Measurements from ENCODE around the gene WDR70. TPM values are rescaled to one million over a fixed set of nuclear protein-coding genes. Genes with fewer than 3 reads are reported as not detected.
"Not testable (repeated sequence)": the region's sequence is repeated elsewhere in the genome, so short reads cannot be mapped to it uniquely, and the experiment has no call there.

Gene WDR70
- total and polyA plus RNA-seq, 4 donors, result 4.0 to 17.7 (median 14.5) TPM

- no peaks in the 10 kb centered on the region for H3K9me3 ChIP-seq (ENCODE audit: control insufficient read depth in 4 of 4, low read length in 3 of 4)
- H3K36me3 ChIP-seq (ENCODE audit: control insufficient read depth in 4 of 4, insufficient read depth in 3 of 4, low read depth in 1 of 4, low read length in 3 of 4), result no peaks in the 10 kb centered on the region
- H3K27ac ChIP-seq (ENCODE audit: low read depth in 1 of 2, low read length in 2 of 2), result no peak overlapping the region
- H3K4me3 ChIP-seq (ENCODE audit: low read depth in 1 of 3, low read length in 3 of 3), result no peak overlapping the region
- H3K9ac ChIP-seq (ENCODE audit: low read depth in 1 of 2, low read length in 2 of 2), result no peak overlapping the region
- no peak for DNase-seq (ENCODE audit: low spot score)
- TF ChIP-seq GABPA (IDR thresholded peaks at IDR 0.05 in 1 of 2, conservative IDR thresholded peaks at IDR 0.05 in 1 of 2) (no peak), YY1 (IDR thresholded peaks at IDR 0.05) (no peak), SP1 (IDR thresholded peaks at IDR 0.05) (no peak), MAX (IDR thresholded peaks at IDR 0.05) (no peak), HNF4G (IDR thresholded peaks at IDR 0.05) (no peak), REST (IDR thresholded peaks at IDR 0.05) (no peak), FOXA2 (IDR thresholded peaks at IDR 0.05) (no peak), NR2F2 (IDR thresholded peaks at IDR 0.05) (no peak), CTCF (IDR thresholded peaks at IDR 0.05; ENCODE audit: low read depth, low read length, missing input control) (no peak), JUND (IDR thresholded peaks at IDR 0.05) (no peak), FOXA1 (IDR thresholded peaks at IDR 0.05) (no peak), TAF1 (conservative IDR thresholded peaks at IDR 0.05) (no peak), RAD21 (IDR thresholded peaks at IDR 0.05) (no peak), HNF4A (conservative IDR thresholded peaks at IDR 0.05) (no peak), EGR1 (IDR thresholded peaks at IDR 0.05; ENCODE audit: low read depth in 2 of 2) (no peak)
- TF ChIP-seq, protein P1, sequence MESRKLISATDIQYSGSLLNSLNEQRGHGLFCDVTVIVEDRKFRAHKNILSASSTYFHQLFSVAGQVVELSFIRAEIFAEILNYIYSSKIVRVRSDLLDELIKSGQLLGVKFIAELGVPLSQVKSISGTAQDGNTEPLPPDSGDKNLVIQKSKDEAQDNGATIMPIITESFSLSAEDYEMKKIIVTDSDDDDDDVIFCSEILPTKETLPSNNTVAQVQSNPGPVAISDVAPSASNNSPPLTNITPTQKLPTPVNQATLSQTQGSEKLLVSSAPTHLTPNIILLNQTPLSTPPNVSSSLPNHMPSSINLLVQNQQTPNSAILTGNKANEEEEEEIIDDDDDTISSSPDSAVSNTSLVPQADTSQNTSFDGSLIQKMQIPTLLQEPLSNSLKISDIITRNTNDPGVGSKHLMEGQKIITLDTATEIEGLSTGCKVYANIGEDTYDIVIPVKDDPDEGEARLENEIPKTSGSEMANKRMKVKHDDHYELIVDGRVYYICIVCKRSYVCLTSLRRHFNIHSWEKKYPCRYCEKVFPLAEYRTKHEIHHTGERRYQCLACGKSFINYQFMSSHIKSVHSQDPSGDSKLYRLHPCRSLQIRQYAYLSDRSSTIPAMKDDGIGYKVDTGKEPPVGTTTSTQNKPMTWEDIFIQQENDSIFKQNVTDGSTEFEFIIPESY (IDR thresholded peaks at IDR 0.05), result no peak
- TF ChIP-seq, protein P2, sequence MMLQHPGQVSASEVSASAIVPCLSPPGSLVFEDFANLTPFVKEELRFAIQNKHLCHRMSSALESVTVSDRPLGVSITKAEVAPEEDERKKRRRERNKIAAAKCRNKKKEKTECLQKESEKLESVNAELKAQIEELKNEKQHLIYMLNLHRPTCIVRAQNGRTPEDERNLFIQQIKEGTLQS (IDR thresholded peaks at IDR 0.05), result no peak
- H3K4me1 ChIP-seq (ENCODE audit: control insufficient read depth in 4 of 4, insufficient read depth in 4 of 4, low read length in 3 of 4), result no peaks in the 10 kb centered on the region
- H3K27me3 ChIP-seq (ENCODE audit: control insufficient read depth in 4 of 4, insufficient read depth in 4 of 4, low read length in 3 of 4), result no peaks in the 10 kb centered on the region
- 93% methylated on average over 2 of the region's 2 CpGs for WGBS
These were observed 58.6 kb downstream of the WDR70 start for GRCh38 chr5:37437711-37438110.

DNA sequence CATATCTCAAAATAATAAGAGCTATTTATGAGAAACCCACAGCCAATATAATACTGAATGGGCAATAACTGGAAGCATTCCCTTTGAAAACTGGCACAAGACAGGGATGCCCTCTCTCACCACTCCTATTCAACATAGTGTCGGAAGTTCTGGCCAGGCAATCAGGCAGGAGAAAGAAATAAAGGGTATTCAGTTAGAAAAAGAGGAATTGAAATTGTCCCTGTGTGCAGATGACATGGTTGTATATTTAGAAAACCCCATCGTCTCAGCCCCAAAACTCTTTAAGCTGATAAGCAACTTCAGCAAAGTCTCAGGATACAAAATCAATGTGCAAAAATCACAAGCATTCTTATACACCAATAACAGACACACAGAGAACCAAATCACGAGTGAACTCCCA, 66.7 kb downstream of the WDR70 start:
- not testable (repeated sequence) for H3K27ac ChIP-seq (ENCODE audit: low read depth in 1 of 2, low read length in 2 of 2); H3K9ac ChIP-seq (ENCODE audit: low read depth in 1 of 2, low read length in 2 of 2); H3K36me3 ChIP-seq (ENCODE audit: control insufficient read depth in 4 of 4, insufficient read depth in 3 of 4, low read depth in 1 of 4, low read length in 3 of 4); H3K27me3 ChIP-seq (ENCODE audit: control insufficient read depth in 4 of 4, insufficient read depth in 4 of 4, low read length in 3 of 4); H3K4me3 ChIP-seq (ENCODE audit: low read depth in 1 of 3, low read length in 3 of 3); DNase-seq (ENCODE audit: low spot score); H3K4me1 ChIP-seq (ENCODE audit: control insufficient read depth in 4 of 4, insufficient read depth in 4 of 4, low read length in 3 of 4); H3K9me3 ChIP-seq (ENCODE audit: control insufficient read depth in 4 of 4, low read length in 3 of 4)
- WGBS, result 87% methylated on average over 3 of the region's 3 CpGs

All from liver (tissue), 9 donors.